DMS153 treated with DMSO at 0.1 percent for 48 hours (cell line): ENCODE measurements around the gene LCORL.

Experiments used
- DNase-seq: peaks from one replicate; lab custom pipeline; 2025; ENCODE audit not compliant: unreplicated experiment; lab: John Stamatoyannopoulos, UW

LCORL gene

DNA sequence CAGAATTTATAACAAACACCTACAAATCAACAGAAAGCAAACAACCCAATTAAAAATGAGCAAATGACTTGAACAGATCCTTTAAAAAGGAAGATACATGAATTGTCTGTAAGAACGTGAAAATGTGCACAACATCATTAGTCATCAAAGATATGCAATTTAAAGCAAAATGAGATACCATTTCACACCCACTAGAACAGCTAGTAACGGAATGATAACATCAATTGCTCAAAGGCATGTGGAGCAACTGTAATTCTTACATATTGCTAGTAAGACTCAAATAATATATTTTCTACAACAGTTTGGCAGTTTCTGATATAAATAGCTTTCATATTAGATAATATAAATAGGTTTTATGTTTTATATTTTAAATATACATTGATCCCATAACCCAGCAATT lies 82.5 kb downstream of the LCORL start:
- DNase-seq: no peak

GRCh38 chr4:17934286-17934685 lies 87.3 kb downstream of the LCORL start:
- DNase-seq: no peak

DNA sequence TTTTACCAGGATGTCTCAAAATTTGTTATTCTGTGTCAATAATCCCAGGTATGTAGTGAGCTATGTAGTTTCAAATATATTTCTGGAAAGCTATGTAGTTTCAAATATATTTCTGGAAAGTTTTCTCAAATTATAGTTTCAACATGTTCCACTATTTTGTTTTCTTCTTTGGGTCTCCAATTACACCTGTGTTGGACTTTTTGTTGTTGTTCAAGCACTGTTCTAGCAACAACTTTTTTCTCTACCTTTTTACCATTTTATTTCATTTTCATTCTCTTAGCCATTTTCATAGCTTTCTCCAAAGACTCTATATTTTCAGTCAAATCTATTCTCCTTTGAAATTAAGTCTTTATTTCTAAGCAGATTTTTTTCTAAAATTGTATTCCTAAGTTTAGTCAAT lies 88.4 kb downstream of the LCORL start:
- DNase-seq: no peak

- no peak for DNase-seq
Observed at GRCh38 chr4:17932041-17932440, 89.5 kb downstream of the LCORL start.

DNA sequence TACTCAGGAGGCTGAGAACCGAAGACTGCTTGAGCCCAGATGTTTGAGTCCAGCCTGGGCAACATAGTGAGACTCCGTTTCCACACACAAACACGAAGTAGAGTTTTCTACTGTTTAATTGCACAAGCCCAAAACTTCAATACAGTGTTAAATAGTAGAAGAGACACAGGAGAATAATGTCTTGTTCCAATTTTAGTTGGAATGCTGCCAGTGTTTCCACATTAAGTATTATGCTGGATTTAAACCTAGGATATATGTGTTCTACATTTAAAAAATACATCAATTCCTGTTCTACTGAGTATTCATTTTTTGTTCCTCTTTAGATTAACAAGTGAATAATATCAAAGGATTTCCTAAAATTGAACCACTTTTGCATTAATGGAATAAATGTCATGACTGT lies 91.3 kb downstream of the LCORL start:
- no peak for DNase-seq

DNA sequence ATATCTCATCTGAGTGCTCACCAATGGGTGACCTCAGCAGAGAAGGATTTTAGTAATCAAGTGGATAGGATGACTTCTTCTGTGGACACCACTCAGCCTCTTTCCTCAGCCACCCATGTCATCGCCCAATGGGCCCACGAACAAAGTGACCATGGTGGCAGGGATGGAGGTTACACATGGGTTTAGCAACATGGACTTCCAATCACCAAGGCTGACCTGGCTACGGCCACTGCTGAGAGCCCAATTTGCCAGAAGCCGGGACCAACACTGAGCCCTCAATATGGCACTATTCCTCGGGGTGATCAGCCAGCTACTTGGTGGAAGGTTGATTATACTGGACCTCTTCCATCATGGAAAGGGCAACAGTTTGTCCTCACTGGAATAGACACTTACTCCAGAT lies 97.4 kb downstream of the LCORL start:
- DNase-seq: no peak

GRCh38 chr4:17921451-17921850 lies 100.1 kb downstream of the LCORL start:
- DNase-seq: no peak

DNA sequence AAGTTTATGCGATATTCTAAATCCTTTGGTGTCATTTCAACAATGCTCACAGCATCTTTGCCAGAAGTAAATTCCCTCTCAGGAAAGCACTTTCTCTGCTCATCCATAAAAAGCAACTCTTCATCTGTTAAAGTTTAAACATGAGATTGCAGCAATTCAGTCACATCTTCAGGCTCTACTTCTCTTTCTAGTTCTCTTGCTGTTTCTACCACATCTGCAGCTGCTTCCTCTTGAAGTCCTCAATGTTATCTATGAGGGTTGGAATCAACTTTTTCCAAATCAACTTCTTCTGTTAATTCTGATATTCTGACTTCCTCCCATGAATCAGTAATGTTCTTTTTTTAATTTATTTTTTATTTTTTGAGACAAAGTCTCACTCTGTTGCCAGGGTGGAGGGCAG lies 100.9 kb downstream of the LCORL start:
- DNase-seq: no peak

- DNase-seq: no peak
Observed at GRCh38 chr4:17915439-17915838, 106.1 kb downstream of the LCORL start.

DNA sequence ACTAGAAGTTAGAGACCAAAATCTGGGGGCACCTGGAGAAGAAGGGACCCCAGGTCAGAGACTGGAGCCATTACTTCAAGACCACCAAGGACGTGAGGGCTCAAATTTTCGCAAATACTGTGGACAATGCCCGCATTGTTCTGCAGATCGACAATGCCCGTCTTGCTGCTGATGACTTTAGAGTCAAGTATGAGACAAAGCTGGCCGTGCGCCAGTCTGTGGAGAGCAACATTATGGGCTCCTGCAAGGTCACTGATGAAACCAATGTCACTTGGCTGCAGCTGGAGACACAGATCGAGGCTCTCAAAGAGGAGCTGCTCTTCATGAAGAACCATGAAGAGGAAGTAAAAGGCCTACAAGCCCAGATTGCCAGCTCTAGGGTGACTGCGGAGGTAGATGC lies 109.5 kb downstream of the LCORL start:
- DNase-seq: no peak

- DNase-seq: no peak
Observed at GRCh38 chr4:17911608-17912007, 109.9 kb downstream of the LCORL start.

GRCh38 chr4:17898553-17899055 lies 123.0 kb downstream of the LCORL start:
- DNase-seq: no peak

- DNase-seq: no peak
Observed at GRCh38 chr4:17895481-17895880, 126.1 kb downstream of the LCORL start.

DNA sequence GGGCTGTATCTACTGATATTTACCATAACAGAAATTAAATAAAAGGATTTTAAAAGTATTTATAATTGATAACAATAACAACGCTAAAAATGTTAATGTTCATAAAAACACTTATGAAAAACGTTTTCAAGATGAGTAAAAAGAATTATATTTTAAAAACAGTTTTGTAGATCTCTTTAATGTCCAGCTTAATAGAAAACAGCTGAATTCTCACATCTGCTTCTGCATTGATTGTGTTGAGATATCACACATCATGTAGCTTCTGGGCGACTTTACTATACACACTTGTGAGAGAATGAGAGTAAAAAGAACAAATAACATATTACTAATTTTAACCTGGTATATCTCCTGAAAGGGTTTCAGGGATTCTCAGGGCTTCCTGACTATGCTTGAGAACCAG lies 127.1 kb downstream of the LCORL start:
- DNase-seq: no peak

DNA sequence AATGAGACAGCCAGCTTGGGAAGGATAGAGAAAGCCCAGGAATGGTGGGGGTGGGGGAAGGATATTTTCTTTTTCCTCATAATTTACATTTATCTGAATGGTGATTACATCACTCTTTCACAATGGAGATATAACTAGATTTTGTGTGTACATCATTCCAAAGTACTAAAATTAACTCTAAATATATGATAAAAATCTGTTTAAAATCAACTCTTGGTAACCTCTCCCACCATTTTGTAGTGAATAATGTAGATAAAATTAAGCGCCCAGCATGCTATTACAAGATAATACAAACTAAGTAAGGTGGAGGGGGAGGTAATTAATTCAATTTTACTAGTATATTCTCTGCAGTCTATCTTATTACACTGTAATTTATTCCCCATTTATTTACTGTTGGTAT lies 131.9 kb downstream of the LCORL start:
- no peak for DNase-seq

DNA sequence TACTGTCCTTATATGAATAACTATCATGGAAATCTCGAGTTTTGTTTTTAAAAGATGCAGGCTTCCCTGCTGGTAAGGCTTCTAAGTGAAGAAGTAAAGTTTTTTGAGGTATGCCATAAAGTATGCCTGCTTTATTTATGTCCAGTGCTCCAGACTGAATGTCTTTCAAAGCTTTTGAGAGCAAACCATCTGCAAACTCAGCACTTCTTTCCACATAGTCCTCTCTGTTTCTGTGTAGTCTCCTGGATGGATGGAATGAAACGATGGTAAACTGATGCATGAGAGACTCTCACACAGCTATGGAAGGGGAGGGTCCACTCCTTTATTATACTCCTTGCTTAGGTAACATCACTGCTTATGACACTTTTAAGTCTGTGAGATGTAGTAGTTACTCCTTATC lies 137.0 kb downstream of the LCORL start:
- DNase-seq: no peak

- DNase-seq: no peak
Observed at GRCh38 chr4:17884063-17884462, 137.5 kb downstream of the LCORL start.

GRCh38 chr4:17877661-17878060 lies 143.9 kb downstream of the LCORL start:
- no peak for DNase-seq

GRCh38 chr4:17876943-17877342 lies 144.6 kb downstream of the LCORL start:
- no peak for DNase-seq

DNA sequence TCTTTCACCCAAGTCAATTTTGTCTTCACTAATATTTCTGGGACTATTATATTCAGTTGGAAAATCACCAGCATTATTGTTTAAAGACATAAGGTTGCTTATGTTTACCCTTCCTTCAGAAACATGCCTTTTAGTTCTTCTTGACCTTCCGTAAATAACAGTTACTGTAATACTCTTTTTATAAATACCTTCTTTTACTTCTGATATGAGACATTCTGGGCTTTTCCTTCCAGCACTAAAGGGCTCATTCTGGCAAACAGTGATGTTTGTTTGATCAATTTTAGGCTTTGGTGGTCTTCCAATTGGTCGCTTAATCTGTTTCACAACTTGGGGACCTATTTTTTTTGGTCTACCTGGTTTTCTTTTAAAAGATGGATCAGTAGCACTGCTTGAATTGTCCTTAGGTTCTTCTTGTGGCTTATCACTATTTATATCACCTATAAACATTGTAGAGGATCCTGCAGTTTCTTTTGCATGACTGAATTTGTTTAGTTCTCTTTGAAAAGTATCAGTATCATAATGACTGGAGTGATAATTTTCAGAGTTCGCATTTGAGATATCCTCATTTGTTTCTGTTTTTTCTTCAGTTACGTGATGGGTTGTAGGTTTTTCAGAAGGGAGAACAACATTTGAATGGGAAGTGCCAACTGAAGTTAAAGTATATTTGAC lies 146.0 kb downstream of the LCORL start:
- no peak for DNase-seq

GRCh38 chr4:17869327-17869726 lies 152.2 kb downstream of the LCORL start:
- DNase-seq: no peak

DNA sequence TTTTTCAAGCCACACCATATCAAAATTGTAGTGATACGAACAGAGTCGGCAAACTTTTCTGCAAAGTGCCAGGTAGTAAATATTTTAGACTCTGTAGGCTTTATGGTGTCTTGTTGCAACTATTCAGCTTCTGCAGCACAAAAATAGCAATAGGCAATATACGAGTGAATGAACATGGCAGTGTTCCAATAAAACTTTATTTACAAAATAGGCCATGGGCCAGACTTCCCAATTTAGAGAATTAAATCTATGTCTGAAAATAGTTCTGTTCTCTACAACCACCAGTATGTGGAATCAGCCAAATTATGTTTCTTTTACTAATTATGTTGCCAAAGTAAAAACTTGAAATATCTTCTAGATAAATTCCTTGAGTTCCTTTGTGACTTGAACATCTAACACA lies 154.3 kb downstream of the LCORL start:
- DNase-seq: no peak

DNA sequence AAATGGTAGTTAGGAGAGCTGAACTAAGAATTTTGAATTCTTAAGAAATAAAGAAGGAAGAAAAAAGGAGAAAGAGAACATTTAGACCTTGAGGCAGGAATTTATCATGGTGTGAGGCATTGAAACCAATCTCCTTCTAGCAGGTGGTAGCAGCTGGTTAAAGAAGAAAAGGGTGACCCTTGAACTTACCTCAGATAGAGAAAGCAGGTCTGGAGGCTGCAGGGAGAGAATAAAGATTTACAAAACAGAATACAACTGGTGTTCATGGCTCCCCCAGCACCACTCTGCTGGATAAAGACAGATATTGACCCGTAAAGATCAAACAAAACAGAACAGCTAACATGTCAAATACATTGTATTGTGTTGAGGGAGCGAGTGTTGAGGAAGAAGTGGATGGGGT lies 154.7 kb downstream of the LCORL start:
- DNase-seq: no peak
